GM19351 (cell line): ENCODE results near the gene TROAP.

Experiments used
- ATAC-seq: cut with Tn5 transposase; IDR thresholded peaks from one replicate; pipeline ENCODE4 v1.9.1; 2021; ENCODE audit warnings: mild to moderate bottlenecking, moderate library complexity; ENCODE audit not compliant: unreplicated experiment

Gene TROAP

DNA sequence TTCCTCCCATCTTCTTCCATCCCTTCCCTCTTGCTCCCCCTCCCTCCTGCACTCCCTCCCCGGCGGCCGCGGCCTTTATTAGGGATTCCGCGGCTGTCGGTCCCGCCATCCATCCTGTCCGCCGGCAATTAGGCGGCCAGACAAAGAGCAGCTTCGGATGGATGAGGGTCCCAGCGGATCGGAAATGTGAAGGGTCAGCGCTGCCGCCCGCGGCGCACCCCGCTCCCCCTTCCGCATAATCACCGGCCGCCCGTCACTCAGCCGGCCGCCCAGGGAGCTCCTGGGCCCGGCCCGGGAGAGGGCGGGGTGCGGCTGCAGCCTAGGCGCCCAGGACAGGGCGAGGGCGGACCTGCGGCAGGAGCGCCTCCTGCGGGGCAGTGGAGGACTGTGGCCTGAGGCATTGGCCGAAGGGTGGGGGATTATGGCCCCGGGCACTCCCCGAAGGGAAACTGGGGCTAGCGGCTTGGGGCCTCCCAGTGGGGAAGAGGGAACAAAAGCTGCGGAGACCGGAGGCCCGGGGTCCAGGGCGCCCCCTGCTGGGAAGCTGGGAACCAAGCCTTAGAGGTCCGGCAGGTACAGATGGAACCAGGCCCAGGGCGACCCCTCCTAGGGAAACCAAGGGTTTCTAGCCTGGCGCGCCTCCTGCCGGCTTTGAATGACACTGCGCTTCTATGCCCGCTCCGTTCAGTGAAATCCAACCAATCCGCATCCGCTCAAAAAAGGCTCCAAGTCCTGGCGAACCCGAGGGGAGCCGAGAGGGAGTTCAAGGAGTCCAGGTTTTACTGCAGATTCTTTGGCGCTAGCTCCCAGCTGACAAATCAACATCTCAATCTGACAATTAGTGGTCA is 19.2 kb downstream of the TROAP start:
- ATAC-seq, result peak; percentile 64

DNA sequence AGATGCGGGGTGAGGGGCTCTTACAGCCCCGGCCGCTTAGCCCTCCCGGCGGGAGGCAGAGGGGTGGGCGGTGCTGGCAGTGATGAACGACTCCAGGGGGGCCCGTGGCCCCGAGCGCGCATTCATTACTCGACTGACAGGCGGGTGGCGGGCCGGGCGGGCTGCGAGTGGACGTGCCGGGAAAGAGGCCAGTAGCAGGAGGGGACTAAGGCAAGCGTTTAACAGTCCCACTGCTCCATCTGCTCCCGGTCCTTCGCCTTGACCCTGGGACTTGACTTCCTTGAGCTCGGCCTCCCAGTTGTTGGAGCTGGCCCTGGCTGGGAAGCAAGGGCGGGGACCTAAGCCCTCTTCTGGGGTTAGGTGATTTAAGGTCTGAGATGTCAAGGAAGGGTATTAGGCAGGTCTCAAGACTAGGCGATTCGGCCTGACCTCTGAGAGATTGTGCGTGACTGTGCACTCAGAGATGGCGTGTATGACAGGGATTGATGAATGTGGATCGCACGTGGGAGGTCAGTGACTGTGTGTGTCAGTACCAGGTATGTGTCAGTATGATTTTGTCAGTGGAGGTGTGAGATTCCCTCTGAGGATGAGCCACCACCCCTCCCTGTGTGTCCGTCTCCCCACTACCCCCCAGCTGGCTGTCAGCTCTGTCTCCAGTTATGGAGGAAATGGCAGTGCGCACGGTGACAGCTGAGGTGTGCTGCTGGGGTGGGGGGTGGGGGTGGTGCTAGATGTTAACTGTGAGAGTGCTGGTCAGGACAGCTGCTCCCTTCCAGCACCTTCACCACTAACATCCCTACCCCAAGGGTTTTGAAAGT is 20.1 kb downstream of the TROAP start:
- ATAC-seq, result no peak

DNA sequence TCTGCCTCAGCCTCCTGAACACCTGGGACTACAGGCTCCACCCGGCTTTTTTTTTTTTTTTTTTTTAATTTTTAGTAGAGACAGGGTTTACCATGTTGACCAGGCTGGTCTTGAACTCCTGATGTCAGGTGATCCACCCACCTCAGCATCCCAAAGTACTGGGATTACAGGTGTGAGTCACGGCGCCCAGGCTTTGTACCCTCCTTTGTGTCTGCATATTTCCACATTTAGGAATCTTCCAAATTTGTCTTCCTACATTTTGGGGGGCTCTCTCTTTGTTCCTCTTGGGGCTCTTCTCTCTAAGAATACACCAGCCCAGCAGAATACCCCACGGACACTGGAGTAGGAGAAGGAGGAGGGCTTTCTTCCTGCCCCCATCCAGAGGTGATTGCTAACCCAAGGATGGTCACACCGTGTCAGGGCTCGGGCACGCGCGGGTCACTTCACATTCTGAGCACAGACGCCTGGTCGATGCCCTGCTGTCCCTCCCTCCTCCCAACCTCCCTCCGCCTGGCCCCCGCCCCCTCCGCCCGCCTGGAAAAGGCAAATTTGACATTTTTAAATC is 21.5 kb downstream of the TROAP start:
- ATAC-seq, result no peak

GRCh38 chr12:49345051-49345824 is 22.2 kb downstream of the TROAP start:
- no peak for ATAC-seq

DNA sequence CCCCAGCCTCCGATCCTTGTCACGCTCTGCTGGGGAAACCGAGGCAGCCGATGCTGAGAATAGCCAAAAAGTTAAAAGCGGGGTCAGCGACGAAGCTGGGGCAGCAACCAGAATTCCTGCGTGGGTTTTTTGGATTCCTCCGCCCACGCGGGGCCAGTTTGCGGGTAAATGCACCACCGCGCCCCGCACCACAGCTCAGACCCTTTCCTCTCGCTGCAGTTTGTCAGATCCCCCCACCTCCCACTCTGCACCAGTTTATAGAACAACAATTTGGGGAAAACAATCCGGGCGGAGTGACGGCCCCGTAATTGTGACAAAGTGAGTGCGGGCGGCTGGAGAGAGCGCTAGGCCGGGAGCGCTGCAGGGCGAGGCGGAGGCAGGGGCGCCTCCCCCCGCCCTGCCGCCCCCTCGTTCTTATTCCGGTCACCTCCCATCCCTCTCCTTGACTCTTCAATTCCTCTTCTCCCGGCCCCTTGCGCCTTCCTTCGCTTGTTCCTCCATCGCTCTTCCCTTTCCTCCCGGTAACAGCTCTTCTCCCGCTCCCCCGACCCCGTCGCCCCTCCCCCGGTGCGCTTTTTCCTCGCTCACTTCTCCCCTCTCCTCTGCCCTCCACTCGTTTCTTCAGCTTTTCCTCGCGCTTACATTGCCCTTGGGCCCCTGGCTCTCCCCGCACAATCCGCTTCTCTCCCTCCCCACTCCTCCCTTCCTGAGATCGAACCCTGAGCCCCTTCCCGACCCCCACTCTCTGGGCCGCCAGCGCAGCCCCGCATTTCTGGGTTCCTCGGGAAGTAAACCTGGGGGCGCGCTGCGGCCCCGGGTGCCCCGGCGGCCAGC is 23.0 kb downstream of the TROAP start:
- no peak for ATAC-seq

- ATAC-seq, result no peak
Observed at GRCh38 chr12:49346659-49347310, 23.7 kb downstream of the TROAP start, which contains the start of gene DNAJC22. Gene DNAJC22 (plus strand): TSS chr12:49346888. CDS start chr12:49348873, 1,985 bp downstream.

- peak; percentile 53 for ATAC-seq
Observed at GRCh38 chr12:49347311-49348193, 24.5 kb downstream of the TROAP start.

DNA sequence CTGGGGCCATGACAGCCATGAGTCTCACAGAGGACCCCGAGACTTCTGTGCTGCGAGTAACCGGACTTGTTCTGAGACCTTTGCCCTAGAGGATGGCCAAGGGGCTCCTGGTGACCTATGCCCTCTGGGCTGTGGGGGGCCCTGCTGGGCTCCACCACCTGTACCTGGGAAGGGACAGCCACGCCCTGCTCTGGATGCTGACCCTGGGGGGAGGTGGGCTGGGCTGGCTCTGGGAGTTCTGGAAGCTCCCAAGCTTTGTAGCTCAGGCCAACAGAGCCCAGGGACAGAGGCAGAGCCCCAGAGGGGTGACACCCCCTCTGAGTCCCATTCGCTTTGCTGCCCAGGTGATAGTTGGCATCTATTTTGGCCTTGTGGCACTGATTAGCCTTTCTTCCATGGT is 25.7 kb downstream of the TROAP start:
- no peak for ATAC-seq

DNA sequence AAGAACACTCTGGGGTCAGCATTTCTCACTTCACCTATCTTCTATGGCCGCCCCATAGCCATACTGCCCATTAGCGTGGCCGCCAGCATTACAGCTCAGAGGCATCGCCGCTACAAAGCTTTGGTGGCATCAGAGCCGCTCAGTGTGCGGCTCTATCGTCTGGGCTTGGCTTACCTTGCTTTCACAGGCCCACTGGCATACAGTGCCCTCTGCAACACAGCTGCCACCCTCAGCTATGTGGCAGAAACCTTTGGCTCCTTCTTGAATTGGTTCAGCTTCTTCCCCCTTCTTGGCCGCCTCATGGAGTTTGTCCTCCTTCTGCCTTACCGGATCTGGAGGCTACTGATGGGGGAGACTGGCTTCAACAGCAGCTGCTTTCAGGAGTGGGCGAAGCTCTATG is 26.2 kb downstream of the TROAP start:
- no peak for ATAC-seq

- no peak for ATAC-seq
Observed at GRCh38 chr12:49352351-49352750, 29.3 kb downstream of the TROAP start.

- ATAC-seq, result no peak
Observed at GRCh38 chr12:49355913-49356312, 32.9 kb downstream of the TROAP start.

DNA sequence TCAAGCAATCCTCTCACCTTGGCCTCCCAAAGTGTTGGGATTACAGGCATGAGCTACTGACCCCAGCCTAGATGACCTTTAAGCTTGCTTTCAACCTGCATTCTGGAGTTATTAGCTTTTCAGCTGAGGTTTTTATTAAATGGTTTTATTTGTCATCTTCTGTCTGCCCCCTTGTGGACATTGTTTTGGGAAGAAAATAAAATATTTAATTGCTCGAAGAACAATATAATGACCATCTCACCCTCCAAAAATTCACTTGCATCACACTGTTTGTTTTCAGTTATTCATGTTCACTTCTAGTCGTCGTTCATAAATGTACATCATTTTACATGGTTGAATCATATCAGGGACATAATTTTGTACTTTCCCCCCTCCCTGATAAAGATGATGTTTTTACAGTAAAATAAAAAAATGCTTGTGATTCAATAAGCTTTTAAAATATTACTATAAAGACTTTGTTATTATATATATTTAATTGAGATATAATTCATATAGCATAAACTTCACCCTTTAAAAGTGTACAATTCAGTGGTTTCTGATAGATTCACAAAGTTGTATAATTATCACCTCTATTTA is 34.1 kb downstream of the TROAP start:
- ATAC-seq, result no peak

DNA sequence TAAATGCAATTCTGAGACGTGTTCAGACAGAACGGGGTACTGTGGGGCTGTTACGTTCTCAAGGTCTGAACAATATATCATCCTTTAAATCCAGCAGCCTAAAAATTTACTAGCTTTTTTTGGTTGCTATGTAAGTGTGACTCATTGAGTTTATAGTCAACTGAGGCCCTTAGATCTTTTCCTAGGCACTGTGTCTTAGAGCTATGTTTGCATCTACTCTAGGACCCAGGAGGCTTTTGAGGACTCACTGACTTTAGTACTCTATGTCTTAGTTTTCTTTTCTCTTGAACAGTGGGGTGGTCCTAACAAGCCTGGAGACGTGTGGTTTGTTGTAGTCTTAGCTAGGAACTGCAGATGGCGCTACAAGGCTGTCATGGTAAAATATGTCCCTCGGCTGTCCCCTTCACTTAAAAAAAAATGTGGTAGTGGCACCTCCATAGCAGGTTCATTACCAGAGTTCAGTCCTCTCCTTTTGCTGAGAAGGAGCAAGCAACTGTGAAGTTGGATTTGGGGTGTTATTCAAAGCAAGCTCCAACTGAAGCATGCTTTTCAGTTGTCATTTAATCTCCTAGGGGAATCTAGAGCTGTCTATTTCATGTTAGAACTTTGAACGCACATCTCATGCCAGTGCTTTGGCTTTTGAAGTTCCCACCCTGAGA is 35.6 kb downstream of the TROAP start:
- no peak for ATAC-seq

GRCh38 chr12:49359671-49360070 is 36.6 kb downstream of the TROAP start:
- ATAC-seq, result no peak

- no peak for ATAC-seq
Observed at GRCh38 chr12:49362077-49362476, 39.0 kb downstream of the TROAP start.

DNA sequence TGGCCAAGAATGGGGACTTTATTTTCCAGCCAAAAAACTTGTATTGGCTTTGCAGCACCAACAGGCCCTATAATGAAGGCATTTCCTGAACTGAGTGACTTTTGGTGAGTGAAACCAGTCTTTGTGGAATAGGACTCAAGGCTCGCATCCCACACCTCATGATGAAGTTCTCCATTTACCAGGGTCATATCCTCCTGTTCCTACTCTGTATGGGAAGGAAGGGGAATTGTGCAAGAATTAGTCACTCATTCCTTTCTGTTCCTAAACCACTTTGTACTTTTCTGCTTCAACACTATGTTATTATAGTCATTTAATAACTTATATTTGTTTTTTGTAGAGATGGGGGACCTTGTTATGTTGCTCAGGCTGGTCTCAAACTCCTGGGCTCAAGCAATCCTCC is 41.9 kb downstream of the TROAP start:
- no peak for ATAC-seq

GRCh38 chr12:49365542-49365941 is 42.5 kb downstream of the TROAP start:
- ATAC-seq, result no peak
